WTC11 (cell line): Measurements from ENCODE around the gene ZNF407. TPM values are rescaled to one million over a fixed set of nuclear protein-coding genes. Genes with fewer than 3 reads are reported as not detected.
"Not testable (repeated sequence)": the region's sequence is repeated elsewhere in the genome, so short reads cannot be mapped to it uniquely, and the experiment has no call there.

Experiments used
- ATAC-seq: fragments of 200-7000 bp; cut with Tn5 transposase; 2 replicates; pipeline ENCODE4 v1.10.0; 2021; ENCODE audit warnings: mild to moderate bottlenecking, moderate library complexity
- CTCF ChIA-PET: fragments of 300-600 bp; sonication (Branson Sonifier 250); formaldehyde crosslinking; loops from one replicate; lab custom pipeline; 2021; ENCODE audit warnings: antibody characterized with exemption; lab: Charles Lee
- POLR2A ChIA-PET: fragments of 350-600 bp; sonication (Branson Sonifier 250); formaldehyde crosslinking; loops from one replicate; lab custom pipeline; 2021; ENCODE audit warnings: antibody characterized with exemption; lab: Charles Lee
- DNase-seq: peaks from one replicate; pipeline ENCODE4 v3.0.0; 2021; ENCODE audit warnings: low spot score
- H3K27ac Mint-ChIP-seq: 2 replicates; pipeline ENCODE4 v1.8.0; 2021; ENCODE audit warnings: mixed read lengths
- H3K27me3 Mint-ChIP-seq: 2 replicates; pipeline ENCODE4 v1.8.0; 2021; ENCODE audit warnings: low read depth, mild to moderate bottlenecking, moderate library complexity, mixed read lengths
- H3K36me3 Mint-ChIP-seq: 2 replicates; pipeline ENCODE4 v1.8.0; 2021; ENCODE audit warnings: mixed read lengths
- H3K4me1 Mint-ChIP-seq: 2 replicates; pipeline ENCODE4 v1.8.0; 2022; ENCODE audit warnings: mixed read lengths
- H3K4me3 Mint-ChIP-seq: 2 replicates; pipeline ENCODE4 v1.8.0; 2021; ENCODE audit warnings: mild to moderate bottlenecking, moderate library complexity, mixed read lengths
- H3K9me3 Mint-ChIP-seq: 2 replicates; pipeline ENCODE4 v1.8.0; 2021; ENCODE audit warnings: mixed read lengths
- CREM ChIP-seq: sonication (generic); formaldehyde crosslinking; IDR thresholded peaks from 2 replicates; pipeline ENCODE4 v1.8.1; 2022; ENCODE audit warnings: mild to moderate bottlenecking, missing genetic modification reagents, moderate library complexity
- E2F5 ChIP-seq: sonication (generic); formaldehyde crosslinking; IDR thresholded peaks from 2 replicates; pipeline ENCODE4 v1.8.1; 2022; ENCODE audit warnings: mild to moderate bottlenecking, moderate library complexity, missing genetic modification reagents
- FOXJ3 ChIP-seq: sonication (generic); formaldehyde crosslinking; IDR thresholded peaks from 2 replicates; pipeline ENCODE4 v1.9.0; 2021; ENCODE audit warnings: missing genetic modification reagents, mild to moderate bottlenecking, borderline replicate concordance
- FOXP1 ChIP-seq: sonication (generic); formaldehyde crosslinking; IDR thresholded peaks from 2 replicates; pipeline ENCODE4 v1.8.0; 2022; ENCODE audit warnings: missing genetic modification reagents, mild to moderate bottlenecking, moderate library complexity, borderline replicate concordance
- HMGA2 ChIP-seq: fragments of 250-450 bp; sonication (Bioruptor Pico); IDR thresholded peaks from 2 replicates; pipeline ENCODE4 v1.4.0; 2021; ENCODE audit warnings: mild to moderate bottlenecking, moderate library complexity
- KAT7 ChIP-seq: sonication (generic); formaldehyde crosslinking; IDR thresholded peaks from 2 replicates; pipeline ENCODE4 v1.8.1; 2023; ENCODE audit warnings: missing genetic modification reagents, mild to moderate bottlenecking, borderline replicate concordance
- MYBL2 ChIP-seq: sonication (generic); formaldehyde crosslinking; IDR thresholded peaks from 2 replicates; pipeline ENCODE4 v1.8.1; 2023; ENCODE audit warnings: mild to moderate bottlenecking, moderate library complexity, missing genetic modification reagents
- NFE2L1 ChIP-seq: sonication (generic); formaldehyde crosslinking; IDR thresholded peaks from 2 replicates; pipeline ENCODE4 v1.8.1; 2023; ENCODE audit warnings: missing genetic modification reagents
- NFYB ChIP-seq: sonication (generic); formaldehyde crosslinking; conservative IDR thresholded peaks from 2 replicates; pipeline ENCODE4 v1.8.0; 2022; ENCODE audit warnings: low read depth, missing genetic modification reagents
- OVOL2 ChIP-seq: fragments of 250-450 bp; sonication (Bioruptor Pico); IDR thresholded peaks from 2 replicates; pipeline ENCODE4 v1.9.0; 2021; ENCODE audit warnings: mild to moderate bottlenecking, borderline replicate concordance
- SMAD3 ChIP-seq: sonication (generic); formaldehyde crosslinking; IDR thresholded peaks from 2 replicates; pipeline ENCODE4 v1.8.0; 2022; ENCODE audit warnings: missing genetic modification reagents, mild to moderate bottlenecking, borderline replicate concordance
- SMAD4 ChIP-seq: sonication (generic); formaldehyde crosslinking; IDR thresholded peaks from 2 replicates; pipeline ENCODE4 v1.8.0; 2022; ENCODE audit warnings: mild to moderate bottlenecking, missing genetic modification reagents
- STAT6 ChIP-seq: sonication (generic); formaldehyde crosslinking; conservative IDR thresholded peaks from 2 replicates; pipeline ENCODE4 v1.8.1; 2023; ENCODE audit warnings: mild to moderate bottlenecking, low read depth, missing genetic modification reagents, moderate library complexity
- ZBTB21 ChIP-seq: sonication (generic); formaldehyde crosslinking; IDR thresholded peaks from 2 replicates; pipeline ENCODE4 v1.8.1; 2023; ENCODE audit warnings: mild to moderate bottlenecking, missing genetic modification reagents, borderline replicate concordance
- ZNF263 ChIP-seq: sonication (generic); formaldehyde crosslinking; IDR thresholded peaks from 2 replicates; pipeline ENCODE4 v1.8.1; 2022; ENCODE audit warnings: low read depth, mild to moderate bottlenecking, moderate library complexity, missing genetic modification reagents
- ZNF317 ChIP-seq: sonication (generic); formaldehyde crosslinking; IDR thresholded peaks from 2 replicates; pipeline ENCODE4 v1.8.1; 2023; ENCODE audit warnings: low read depth, mild to moderate bottlenecking, moderate library complexity, missing genetic modification reagents, borderline replicate concordance
- ZNF416 ChIP-seq: fragments of 250-450 bp; sonication (Bioruptor Pico); IDR thresholded peaks from 2 replicates; pipeline ENCODE4 v1.9.0; 2021; ENCODE audit warnings: mild to moderate bottlenecking, inconsistent platforms
- ZNF532 ChIP-seq: fragments of 250-450 bp; sonication (Bioruptor Pico); IDR thresholded peaks from 2 replicates; pipeline ENCODE4 v1.9.0; 2021; ENCODE audit warnings: mild to moderate bottlenecking, borderline replicate concordance
- ZNF671 ChIP-seq: fragments of 250-450 bp; sonication (Bioruptor Pico); IDR thresholded peaks from 2 replicates; pipeline ENCODE4 v1.8.0; 2021; ENCODE audit warnings: mild to moderate bottlenecking
- total RNA-seq: library from RNA; stranded (reverse); gene quantifications from 3 replicates; pipeline ENCODE4 v1.2.3, GENCODE V29; 2021
- TF ChIP-seq, protein P1 (sequence below): sonication (generic); formaldehyde crosslinking; IDR thresholded peaks from 2 replicates; pipeline ENCODE4 v1.8.1; 2022; ENCODE audit warnings: low read depth, missing genetic modification reagents, borderline replicate concordance
- TF ChIP-seq, protein P2 (sequence below): fragments of 250-450 bp; sonication (Bioruptor Pico); conservative IDR thresholded peaks from 2 replicates; pipeline ENCODE4 v1.9.0; 2021; ENCODE audit warnings: mild to moderate bottlenecking

Gene ZNF407
- total RNA-seq, 1 experiment from 2014 or later, result 6.5 TPM

- TF ChIP-seq E2F5 (CRISPR knock-in tag) (no peak), OVOL2 (CRISPR knock-in tag) (no peak), ZNF532 (no peak), STAT6 (CRISPR knock-in tag) (no peak), ZNF671 (CRISPR knock-in tag) (no peak), SMAD4 (CRISPR knock-in tag) (no peak), ZBTB21 (CRISPR knock-in tag) (no peak), NFYB (CRISPR knock-in tag) (no peak), FOXP1 (no peak), FOXJ3 (CRISPR knock-in tag) (no peak), CREM (CRISPR knock-in tag) (no peak)
- TF ChIP-seq, protein P1, sequence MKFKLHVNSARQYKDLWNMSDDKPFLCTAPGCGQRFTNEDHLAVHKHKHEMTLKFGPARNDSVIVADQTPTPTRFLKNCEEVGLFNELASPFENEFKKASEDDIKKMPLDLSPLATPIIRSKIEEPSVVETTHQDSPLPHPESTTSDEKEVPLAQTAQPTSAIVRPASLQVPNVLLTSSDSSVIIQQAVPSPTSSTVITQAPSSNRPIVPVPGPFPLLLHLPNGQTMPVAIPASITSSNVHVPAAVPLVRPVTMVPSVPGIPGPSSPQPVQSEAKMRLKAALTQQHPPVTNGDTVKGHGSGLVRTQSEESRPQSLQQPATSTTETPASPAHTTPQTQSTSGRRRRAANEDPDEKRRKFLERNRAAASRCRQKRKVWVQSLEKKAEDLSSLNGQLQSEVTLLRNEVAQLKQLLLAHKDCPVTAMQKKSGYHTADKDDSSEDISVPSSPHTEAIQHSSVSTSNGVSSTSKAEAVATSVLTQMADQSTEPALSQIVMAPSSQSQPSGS (CRISPR knock-in tag), result no peak
- TF ChIP-seq, all 79 proteins: peak for 0
Measured at GRCh38 chr18:75083761-75084160, 486.1 kb downstream of the ZNF407 start (continued).

DNA sequence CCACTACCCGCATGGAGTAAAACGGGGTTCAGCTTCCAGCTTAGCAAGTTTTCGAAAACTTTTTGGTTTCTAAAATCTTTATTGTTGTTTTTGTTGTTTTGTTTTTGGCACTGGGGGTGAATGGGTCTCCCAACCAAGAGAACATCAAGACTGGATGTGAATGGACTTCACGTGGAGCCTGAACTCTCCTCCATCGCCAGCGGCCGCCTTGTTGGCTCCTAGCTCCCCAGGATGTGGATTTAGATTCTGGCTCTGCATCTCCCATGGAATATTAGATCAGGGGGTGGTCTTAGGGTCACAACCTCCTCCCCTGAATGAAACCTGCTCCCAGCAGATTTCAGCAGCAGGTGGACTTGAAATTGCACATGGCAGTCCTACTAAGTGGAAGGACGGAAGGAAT, 488.0 kb downstream of the ZNF407 start:
- H3K4me3 Mint-ChIP-seq, H3K27ac Mint-ChIP-seq, CTCF ChIA-PET, H3K27me3 Mint-ChIP-seq, H3K4me1 Mint-ChIP-seq, POLR2A ChIA-PET, DNase-seq, ATAC-seq, H3K36me3 Mint-ChIP-seq: not testable (repeated sequence)
- peaks cover 28% of the 10 kb centered on the region for H3K9me3 Mint-ChIP-seq

DNA sequence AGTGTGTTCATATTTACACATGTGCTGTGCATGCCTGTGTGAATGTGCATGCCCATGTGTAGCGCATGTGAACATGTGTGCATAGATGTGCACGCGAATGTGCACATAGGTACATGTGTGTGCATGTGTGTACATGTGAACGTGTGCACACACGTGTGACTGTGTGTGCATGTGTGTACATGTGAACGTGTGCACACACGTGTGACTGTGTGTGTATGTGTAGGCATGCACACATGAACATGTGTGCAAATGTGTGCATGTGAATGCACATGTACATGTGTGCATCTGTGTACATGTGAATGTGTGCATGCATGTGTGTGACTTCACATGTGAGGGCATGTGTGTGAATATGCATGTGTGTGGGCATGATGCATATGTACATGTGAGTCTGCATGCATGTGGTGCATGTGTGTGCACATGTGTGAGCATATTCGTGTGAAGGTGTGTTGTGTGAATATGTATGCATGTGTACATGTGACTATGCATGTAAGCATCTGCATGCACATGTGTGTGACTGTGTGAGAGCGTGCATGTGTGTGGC, 488.9 kb downstream of the ZNF407 start:
- no peak overlapping the region for H3K4me3 Mint-ChIP-seq
- H3K27me3 Mint-ChIP-seq, result no peaks in the 10 kb centered on the region; the same call in 1 of the 2 replicates
- peaks cover 9% of the 10 kb centered on the region for H3K36me3 Mint-ChIP-seq
- ChIA-PET POLR2A (no interaction called here), CTCF (no interaction called here)
- H3K4me1 Mint-ChIP-seq, result 0 out of 2 replicates have a peak, but pooled peaks cover 5% of the 10 kb centered on the region
- no peak overlapping the region; the same call in 1 of the 2 replicates for H3K27ac Mint-ChIP-seq
- DNase-seq, result no peak
- no peak for ATAC-seq
- H3K9me3 Mint-ChIP-seq, result peaks cover 28% of the 10 kb centered on the region
- TF ChIP-seq, protein P2, sequence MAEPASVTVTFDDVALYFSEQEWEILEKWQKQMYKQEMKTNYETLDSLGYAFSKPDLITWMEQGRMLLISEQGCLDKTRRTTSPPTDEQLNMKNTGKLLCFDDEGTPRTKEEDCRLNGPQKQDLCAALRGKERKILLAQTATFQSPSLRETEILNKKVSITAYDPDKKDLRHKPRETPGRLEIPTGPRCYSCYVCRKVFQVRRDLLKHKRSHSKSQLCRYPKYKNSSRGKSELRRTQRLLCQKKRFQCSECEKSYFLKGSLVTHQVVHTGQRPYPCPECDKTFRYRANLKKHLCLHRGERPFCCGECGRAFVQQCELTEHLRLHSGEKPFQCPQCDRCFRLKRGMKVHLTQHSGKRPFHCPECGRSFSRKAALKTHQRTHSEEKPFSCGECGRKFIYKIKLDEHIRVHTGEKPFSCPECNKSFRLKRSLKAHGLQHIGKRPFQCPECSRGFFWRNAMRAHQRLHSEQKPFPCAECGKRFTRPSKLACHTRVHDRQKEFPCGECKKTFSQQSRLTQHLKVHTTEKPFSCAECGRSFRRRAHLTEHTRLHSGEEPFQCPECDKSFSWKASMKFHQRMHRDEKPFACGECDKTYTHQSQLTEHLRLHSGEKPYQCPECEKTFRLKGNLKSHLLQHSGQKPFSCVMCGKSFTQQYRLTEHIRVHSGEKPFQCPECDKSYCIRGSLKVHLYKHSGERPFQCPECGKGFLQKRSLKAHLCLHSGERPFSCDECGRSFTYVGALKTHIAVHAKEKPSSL, result no peak
- TF ChIP-seq MYBL2 (CRISPR knock-in tag) (no peak), ZNF416 (no peak), SMAD3 (no peak), ZBTB21 (CRISPR knock-in tag) (no peak), ZNF263 (CRISPR knock-in tag) (no peak), NFE2L1 (no peak), ZNF317 (no peak), HMGA2 (no peak), KAT7 (no peak)
